ENCODE measurements around the gene SNX7. TPM values are rescaled to one million over a fixed set of nuclear protein-coding genes. Genes with fewer than 3 reads are reported as not detected.

The SNX7 gene
- total and polyA plus RNA-seq, 5 donors from 2014 or later = not detected

DNA sequence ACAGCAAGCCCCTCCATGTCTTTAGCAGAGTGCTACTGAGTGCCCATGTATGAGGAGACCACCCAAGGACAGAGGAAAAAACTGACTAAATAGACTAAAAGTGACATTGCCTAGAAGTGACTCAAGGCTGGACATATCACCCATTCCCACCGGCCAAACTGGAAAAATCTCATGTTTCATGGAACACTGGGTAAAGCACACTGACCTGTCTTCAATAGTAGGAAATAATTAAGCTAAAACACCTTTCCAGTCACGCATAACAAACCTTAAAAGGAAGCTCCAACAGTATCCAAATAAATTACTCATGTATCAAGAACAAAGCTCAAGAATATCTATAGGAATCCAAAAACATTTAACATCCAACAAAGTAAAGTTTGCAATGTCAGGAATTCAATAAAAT, 120.4 kb downstream of the SNX7 start:
- no peaks in the 10 kb centered on the region for H3K4me1 Mint-ChIP-seq
- Histone ChIP-seq H3K4me3 (ENCODE audit: low read depth, low read length) (no peak overlapping the region), H3K27me3 (ENCODE audit: control insufficient read depth, insufficient read depth, low read length) (no peaks in the 10 kb centered on the region), H3K4me1 (ENCODE audit: control insufficient read depth, insufficient read depth, low read length, poor library complexity, severe bottlenecking) (no peaks in the 10 kb centered on the region), H3K27ac (ENCODE audit: insufficient read depth, low read length, poor library complexity, severe bottlenecking) (no peak overlapping the region), H3K9me3 (ENCODE audit: control insufficient read depth in 2 of 2, low read length in 2 of 2) (no peaks in the 10 kb centered on the region), H3K36me3 (ENCODE audit: control insufficient read depth, insufficient read depth, low read length) (no peaks in the 10 kb centered on the region)
- no peak overlapping the region for H3K4me3 Mint-ChIP-seq
- no peak for ATAC-seq (ENCODE audit: low read depth in 2 of 2)
- H3K36me3 Mint-ChIP-seq = no peaks in the 10 kb centered on the region
- DNase-seq = no peak
- no peaks in the 10 kb centered on the region for H3K27me3 Mint-ChIP-seq
- peaks cover 0 to 17% (median 3%) of the 10 kb centered on the region in 7 donors for H3K9me3 Mint-ChIP-seq
- no peak overlapping the region for H3K27ac Mint-ChIP-seq

- H3K27ac Mint-ChIP-seq = no peak overlapping the region
- Histone ChIP-seq H3K9me3 (ENCODE audit: control insufficient read depth in 2 of 2, low read length in 2 of 2) (no peaks in the 10 kb centered on the region), H3K4me3 (ENCODE audit: low read depth, low read length) (no peak overlapping the region), H3K36me3 (ENCODE audit: control insufficient read depth, insufficient read depth, low read length) (no peaks in the 10 kb centered on the region), H3K4me1 (ENCODE audit: control insufficient read depth, insufficient read depth, low read length, poor library complexity, severe bottlenecking) (no peaks in the 10 kb centered on the region), H3K27ac (ENCODE audit: insufficient read depth, low read length, poor library complexity, severe bottlenecking) (no peak overlapping the region), H3K27me3 (ENCODE audit: control insufficient read depth, insufficient read depth, low read length) (no peaks in the 10 kb centered on the region)
- no peaks in the 10 kb centered on the region for H3K36me3 Mint-ChIP-seq
- H3K4me1 Mint-ChIP-seq = no peaks in the 10 kb centered on the region
- peaks cover 0 to 17% (median 3%) of the 10 kb centered on the region in 7 donors for H3K9me3 Mint-ChIP-seq
- peaks cover 8% of the 10 kb centered on the region for H3K27me3 Mint-ChIP-seq
- DNase-seq (no peak), ATAC-seq (ENCODE audit: low read depth in 2 of 2) (no peak)
- H3K4me3 Mint-ChIP-seq = no peak overlapping the region
Measured at GRCh38 chr1:98783821-98784220, 122.3 kb downstream of the SNX7 start.

DNA sequence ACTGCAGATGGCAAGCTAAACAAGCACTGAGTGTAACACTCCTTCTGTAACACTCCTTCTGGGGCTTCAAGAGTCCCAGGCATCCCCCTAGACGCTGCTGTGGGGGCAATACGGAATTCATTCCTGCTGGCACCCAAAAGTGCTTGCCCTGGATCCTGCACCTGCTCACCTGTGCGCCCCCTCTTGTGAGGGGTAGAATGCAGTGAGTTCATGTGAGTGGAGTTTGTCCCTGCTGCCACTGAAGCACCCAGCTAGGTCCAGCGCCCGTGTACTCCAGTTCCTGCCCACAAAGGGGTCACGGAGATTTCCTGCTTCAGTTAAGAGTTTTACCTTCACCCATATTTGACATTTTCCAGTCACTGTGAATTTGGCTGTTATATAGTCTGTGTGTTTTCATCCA, 130.0 kb downstream of the SNX7 start:
- Mint-ChIP-seq H3K4me1 (peaks cover 0 to 5% (median 1%) of the 10 kb centered on the region in 4 donors), H3K4me3 (no peak overlapping the region), H3K36me3 (no peaks in the 10 kb centered on the region), H3K27ac (no peak overlapping the region), H3K9me3 (peaks cover 0 to 5% (median 0%) of the 10 kb centered on the region in 7 donors), H3K27me3 (peaks cover 8% of the 10 kb centered on the region)
- Histone ChIP-seq H3K9me3 (ENCODE audit: control insufficient read depth in 2 of 2, low read length in 2 of 2) (no peaks in the 10 kb centered on the region), H3K27me3 (ENCODE audit: control insufficient read depth, insufficient read depth, low read length) (no peaks in the 10 kb centered on the region), H3K36me3 (ENCODE audit: control insufficient read depth, insufficient read depth, low read length) (no peaks in the 10 kb centered on the region), H3K4me1 (ENCODE audit: control insufficient read depth, insufficient read depth, low read length, poor library complexity, severe bottlenecking) (no peaks in the 10 kb centered on the region), H3K27ac (ENCODE audit: insufficient read depth, low read length, poor library complexity, severe bottlenecking) (no peak overlapping the region), H3K4me3 (ENCODE audit: low read depth, low read length) (no peak overlapping the region)
- ATAC-seq (ENCODE audit: low read depth in 2 of 2) (no peak), DNase-seq (no peak)

DNA sequence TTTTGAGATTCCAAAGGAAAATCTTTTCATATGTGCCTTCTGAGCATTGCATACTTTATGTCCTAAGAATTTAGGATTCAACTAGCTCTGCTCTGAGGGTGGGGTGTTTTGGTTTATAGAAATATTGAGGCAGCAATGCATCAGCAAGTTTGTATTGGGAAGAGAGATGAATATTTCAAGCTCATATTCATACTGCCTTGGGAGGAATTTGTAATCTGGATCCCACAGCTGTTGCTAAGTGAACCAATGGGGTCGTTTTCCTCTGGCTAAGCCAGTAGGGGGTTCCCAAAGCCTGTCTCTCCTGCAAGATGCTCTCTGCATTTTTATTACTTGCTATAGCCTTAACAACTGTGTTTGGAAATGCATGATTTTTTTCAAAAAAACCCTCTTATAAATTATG, 130.6 kb downstream of the SNX7 start:
- Mint-ChIP-seq H3K27ac (no peak overlapping the region), H3K4me1 (peaks cover 0 to 11% (median 6%) of the 10 kb centered on the region in 4 donors), H3K27me3 (peaks cover 8% of the 10 kb centered on the region), H3K36me3 (no peaks in the 10 kb centered on the region), H3K9me3 (no peaks in the 10 kb centered on the region), H3K4me3 (no peak overlapping the region)
- DNase-seq (no peak), ATAC-seq (ENCODE audit: low read depth in 2 of 2) (no peak)
- Histone ChIP-seq H3K4me1 (ENCODE audit: control insufficient read depth, insufficient read depth, low read length, poor library complexity, severe bottlenecking) (peaks cover 2% of the 10 kb centered on the region), H3K4me3 (ENCODE audit: low read depth, low read length) (no peak overlapping the region), H3K9me3 (ENCODE audit: control insufficient read depth in 2 of 2, low read length in 2 of 2) (no peaks in the 10 kb centered on the region), H3K27ac (ENCODE audit: insufficient read depth, low read length, poor library complexity, severe bottlenecking) (no peak overlapping the region), H3K27me3 (ENCODE audit: control insufficient read depth, insufficient read depth, low read length) (no peaks in the 10 kb centered on the region), H3K36me3 (ENCODE audit: control insufficient read depth, insufficient read depth, low read length) (no peaks in the 10 kb centered on the region)

GRCh38 chr1:98793136-98793535, 131.6 kb downstream of the SNX7 start:
- Mint-ChIP-seq H3K4me3 (no peak overlapping the region), H3K27ac (no peak overlapping the region), H3K9me3 (no peaks in the 10 kb centered on the region), H3K4me1 (peaks cover 6 to 21% (median 12%) of the 10 kb centered on the region in 4 donors), H3K36me3 (no peaks in the 10 kb centered on the region), H3K27me3 (no peaks in the 10 kb centered on the region)
- no peak for DNase-seq
- H3K27ac ChIP-seq (ENCODE audit: insufficient read depth, low read length, poor library complexity, severe bottlenecking) = no peak overlapping the region
- H3K36me3 ChIP-seq (ENCODE audit: control insufficient read depth, insufficient read depth, low read length) = no peaks in the 10 kb centered on the region
- no peaks in the 10 kb centered on the region for H3K9me3 ChIP-seq (ENCODE audit: control insufficient read depth in 2 of 2, low read length in 2 of 2)
- H3K4me1 ChIP-seq (ENCODE audit: control insufficient read depth, insufficient read depth, low read length, poor library complexity, severe bottlenecking) = peaks cover 10% of the 10 kb centered on the region
- no peak for ATAC-seq (ENCODE audit: low read depth in 2 of 2)
- no peaks in the 10 kb centered on the region for H3K27me3 ChIP-seq (ENCODE audit: control insufficient read depth, insufficient read depth, low read length)
- H3K4me3 ChIP-seq (ENCODE audit: low read depth, low read length) = no peak overlapping the region

DNA sequence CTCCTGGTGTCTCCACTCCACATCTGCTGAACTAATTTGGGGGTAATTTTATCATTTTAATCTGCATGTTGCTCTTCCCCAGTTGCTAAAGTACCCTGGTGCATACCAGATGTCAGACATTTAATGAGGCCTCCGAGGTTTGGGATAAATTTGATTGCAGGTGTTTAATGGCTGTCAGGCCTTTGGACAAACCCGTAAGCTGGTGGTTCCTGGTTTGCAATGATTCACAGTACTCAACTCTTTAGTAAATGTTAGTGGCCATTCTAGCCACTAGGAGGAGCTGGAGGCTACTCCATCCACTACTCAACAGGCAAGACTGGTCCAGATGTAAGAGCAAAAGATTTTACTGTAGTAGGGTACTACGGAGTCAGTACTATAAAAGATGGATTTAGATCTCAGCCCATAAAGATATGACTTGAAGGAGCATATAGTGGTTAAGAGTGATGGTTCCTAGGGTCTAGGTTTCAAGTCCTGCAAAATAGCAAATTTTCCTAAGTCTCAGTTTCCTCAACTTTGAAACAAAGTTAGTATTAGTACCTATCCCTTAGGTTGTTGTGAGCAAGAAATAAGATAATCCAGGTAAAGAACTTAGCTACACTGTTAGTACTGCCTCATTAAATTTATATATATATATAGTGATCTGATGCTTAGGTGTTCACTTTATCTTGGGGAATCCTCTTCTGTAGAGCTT, 132.8 kb downstream of the SNX7 start:
- Mint-ChIP-seq H3K27me3 (no peaks in the 10 kb centered on the region), H3K9me3 (no peaks in the 10 kb centered on the region), H3K36me3 (no peaks in the 10 kb centered on the region), H3K4me3 (no peak overlapping the region), H3K4me1 (peaks cover 10 to 25% (median 17%) of the 10 kb centered on the region in 4 donors), H3K27ac (peak overlapping the region in 2 of 3 donors; percentile 3 to 6)
- no peak overlapping the region for H3K4me3 ChIP-seq (ENCODE audit: low read depth, low read length)
- no peak overlapping the region for H3K27ac ChIP-seq (ENCODE audit: insufficient read depth, low read length, poor library complexity, severe bottlenecking)
- DNase-seq = peak; percentile 33 to 80 (median 74)
- H3K9me3 ChIP-seq (ENCODE audit: control insufficient read depth in 2 of 2, low read length in 2 of 2) = no peaks in the 10 kb centered on the region
- H3K4me1 ChIP-seq (ENCODE audit: control insufficient read depth, insufficient read depth, low read length, poor library complexity, severe bottlenecking) = peaks cover 10% of the 10 kb centered on the region
- H3K36me3 ChIP-seq (ENCODE audit: control insufficient read depth, insufficient read depth, low read length) = no peaks in the 10 kb centered on the region
- ATAC-seq (ENCODE audit: low read depth in 2 of 2) = peak; percentile 82 to 91
- H3K27me3 ChIP-seq (ENCODE audit: control insufficient read depth, insufficient read depth, low read length) = no peaks in the 10 kb centered on the region

DNA sequence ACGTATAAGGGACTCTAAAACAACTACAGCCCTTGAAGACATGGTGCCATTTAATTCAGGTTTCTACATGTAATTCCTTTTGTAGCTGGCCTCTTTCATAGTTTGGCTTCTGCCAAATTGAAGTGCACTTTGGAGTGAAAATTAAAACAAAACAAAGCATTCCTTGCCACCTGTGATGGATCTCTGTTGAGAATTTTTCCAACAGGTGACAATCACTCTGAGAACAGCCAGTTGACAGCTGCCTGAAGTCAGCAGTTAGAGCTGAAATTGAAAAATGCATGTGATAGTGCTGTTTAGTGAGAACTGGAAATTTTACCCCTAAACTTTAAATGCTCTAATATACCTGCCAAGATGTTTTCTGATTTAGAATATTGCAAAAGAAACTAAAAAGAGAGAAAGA, 134.5 kb downstream of the SNX7 start:
- H3K9me3 Mint-ChIP-seq = no peaks in the 10 kb centered on the region
- H3K36me3 ChIP-seq (ENCODE audit: control insufficient read depth, insufficient read depth, low read length) = no peaks in the 10 kb centered on the region
- no peaks in the 10 kb centered on the region for H3K36me3 Mint-ChIP-seq
- H3K9me3 ChIP-seq (ENCODE audit: control insufficient read depth in 2 of 2, low read length in 2 of 2) = no peaks in the 10 kb centered on the region
- H3K27ac Mint-ChIP-seq = peak overlapping the region in 1 of 3 donors; percentile 44
- no peak overlapping the region for H3K4me3 ChIP-seq (ENCODE audit: low read depth, low read length)
- peaks cover 10 to 25% (median 17%) of the 10 kb centered on the region in 4 donors for H3K4me1 Mint-ChIP-seq
- DNase-seq (no peak), ATAC-seq (ENCODE audit: low read depth in 2 of 2) (no peak)
- H3K27me3 Mint-ChIP-seq = no peaks in the 10 kb centered on the region
- H3K4me1 ChIP-seq (ENCODE audit: control insufficient read depth, insufficient read depth, low read length, poor library complexity, severe bottlenecking) = peaks cover 10% of the 10 kb centered on the region
- H3K27me3 ChIP-seq (ENCODE audit: control insufficient read depth, insufficient read depth, low read length) = no peaks in the 10 kb centered on the region
- no peak overlapping the region for H3K4me3 Mint-ChIP-seq
- H3K27ac ChIP-seq (ENCODE audit: insufficient read depth, low read length, poor library complexity, severe bottlenecking) = no peak overlapping the region

DNA sequence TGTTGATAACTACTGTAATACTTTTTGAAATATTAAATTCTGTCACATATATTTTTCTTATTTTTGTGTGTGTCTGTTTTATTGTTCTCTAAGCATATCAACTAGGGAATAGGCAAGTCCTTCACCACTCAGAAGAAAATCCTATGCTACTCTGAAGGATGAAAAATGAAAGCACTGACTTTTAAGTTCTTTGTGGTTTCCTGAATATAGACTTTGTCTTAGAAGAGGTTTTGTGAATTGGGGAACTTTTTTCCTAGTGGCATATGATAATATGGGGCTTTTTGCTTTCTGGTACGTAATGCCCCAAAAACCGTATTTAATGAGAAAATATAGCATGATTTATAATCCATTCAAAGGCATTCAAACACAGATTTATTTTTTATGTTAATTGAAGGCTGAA, 136.0 kb downstream of the SNX7 start:
- Histone ChIP-seq H3K36me3 (ENCODE audit: control insufficient read depth, insufficient read depth, low read length) (no peaks in the 10 kb centered on the region), H3K4me3 (ENCODE audit: low read depth, low read length) (no peak overlapping the region), H3K27me3 (ENCODE audit: control insufficient read depth, insufficient read depth, low read length) (no peaks in the 10 kb centered on the region), H3K27ac (ENCODE audit: insufficient read depth, low read length, poor library complexity, severe bottlenecking) (no peak overlapping the region), H3K9me3 (ENCODE audit: control insufficient read depth in 2 of 2, low read length in 2 of 2) (no peaks in the 10 kb centered on the region), H3K4me1 (ENCODE audit: control insufficient read depth, insufficient read depth, low read length, poor library complexity, severe bottlenecking) (peaks cover 10% of the 10 kb centered on the region)
- no peaks in the 10 kb centered on the region for H3K36me3 Mint-ChIP-seq
- no peaks in the 10 kb centered on the region for H3K9me3 Mint-ChIP-seq
- H3K4me3 Mint-ChIP-seq = peak overlapping the region in 1 of 4 donors; percentile 9
- ATAC-seq (ENCODE audit: low read depth in 2 of 2) (no peak), DNase-seq (peak in 2 of 3 donors; percentile 1 to 11)
- no peaks in the 10 kb centered on the region for H3K27me3 Mint-ChIP-seq
- H3K4me1 Mint-ChIP-seq = peaks cover 10 to 25% (median 17%) of the 10 kb centered on the region in 4 donors
- peak overlapping the region in 1 of 3 donors; percentile 44 for H3K27ac Mint-ChIP-seq

All from CD4-positive, CD25-positive, alpha-beta regulatory T cell (primary cell).